HG03064 (cell line): ENCODE measurements around the gene PPP5C.
"Not testable (repeated sequence)": the region's sequence is repeated elsewhere in the genome, so short reads cannot be mapped to it uniquely, and the experiment has no call there.

Experiments used
- ATAC-seq: cut with Tn5 transposase; IDR thresholded peaks from one replicate; pipeline ENCODE4 v1.9.1; 2021; ENCODE audit warnings: low read depth; ENCODE audit not compliant: unreplicated experiment

The PPP5C gene, protein sequence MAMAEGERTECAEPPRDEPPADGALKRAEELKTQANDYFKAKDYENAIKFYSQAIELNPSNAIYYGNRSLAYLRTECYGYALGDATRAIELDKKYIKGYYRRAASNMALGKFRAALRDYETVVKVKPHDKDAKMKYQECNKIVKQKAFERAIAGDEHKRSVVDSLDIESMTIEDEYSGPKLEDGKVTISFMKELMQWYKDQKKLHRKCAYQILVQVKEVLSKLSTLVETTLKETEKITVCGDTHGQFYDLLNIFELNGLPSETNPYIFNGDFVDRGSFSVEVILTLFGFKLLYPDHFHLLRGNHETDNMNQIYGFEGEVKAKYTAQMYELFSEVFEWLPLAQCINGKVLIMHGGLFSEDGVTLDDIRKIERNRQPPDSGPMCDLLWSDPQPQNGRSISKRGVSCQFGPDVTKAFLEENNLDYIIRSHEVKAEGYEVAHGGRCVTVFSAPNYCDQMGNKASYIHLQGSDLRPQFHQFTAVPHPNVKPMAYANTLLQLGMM

DNA sequence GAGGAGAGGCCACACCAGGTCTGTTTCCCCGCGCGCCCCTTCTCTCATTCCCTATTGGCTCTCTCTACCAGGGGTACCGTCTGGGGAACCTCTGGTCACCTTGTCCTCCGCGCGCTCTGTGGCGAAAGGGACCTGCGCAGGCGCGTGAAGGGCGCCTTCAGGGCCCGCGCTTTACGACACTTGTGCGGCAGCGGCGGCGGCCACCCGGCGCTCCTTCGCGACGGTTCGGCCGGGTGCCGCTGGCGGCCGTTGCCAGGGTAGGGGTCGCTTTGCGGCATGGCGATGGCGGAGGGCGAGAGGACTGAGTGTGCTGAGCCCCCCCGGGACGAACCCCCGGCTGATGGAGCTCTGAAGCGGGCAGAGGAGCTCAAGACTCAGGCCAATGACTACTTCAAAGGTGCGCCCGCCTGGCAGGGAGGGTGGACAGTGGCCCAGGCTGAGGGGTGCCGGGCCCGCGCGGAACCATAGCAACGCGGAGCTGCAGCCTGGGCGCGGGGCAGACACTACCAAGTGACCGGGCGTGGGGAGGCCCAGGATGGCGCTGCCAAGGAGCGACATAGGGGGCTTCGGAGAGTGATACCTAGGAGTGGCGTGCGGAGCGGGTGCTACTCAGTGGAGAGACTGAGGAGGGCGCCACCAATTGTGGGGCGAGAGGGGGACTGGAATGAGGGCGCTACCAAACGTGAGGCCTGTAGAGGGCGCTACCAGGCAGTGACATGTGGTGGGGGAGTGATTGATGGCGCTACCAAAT lies at the start of gene PPP5C:
Gene PPP5C (plus strand): TSS at position 267 of the 751 bp plus-strand sequence. CDS start 10 bp downstream, at position 277.
- no peak for ATAC-seq

DNA sequence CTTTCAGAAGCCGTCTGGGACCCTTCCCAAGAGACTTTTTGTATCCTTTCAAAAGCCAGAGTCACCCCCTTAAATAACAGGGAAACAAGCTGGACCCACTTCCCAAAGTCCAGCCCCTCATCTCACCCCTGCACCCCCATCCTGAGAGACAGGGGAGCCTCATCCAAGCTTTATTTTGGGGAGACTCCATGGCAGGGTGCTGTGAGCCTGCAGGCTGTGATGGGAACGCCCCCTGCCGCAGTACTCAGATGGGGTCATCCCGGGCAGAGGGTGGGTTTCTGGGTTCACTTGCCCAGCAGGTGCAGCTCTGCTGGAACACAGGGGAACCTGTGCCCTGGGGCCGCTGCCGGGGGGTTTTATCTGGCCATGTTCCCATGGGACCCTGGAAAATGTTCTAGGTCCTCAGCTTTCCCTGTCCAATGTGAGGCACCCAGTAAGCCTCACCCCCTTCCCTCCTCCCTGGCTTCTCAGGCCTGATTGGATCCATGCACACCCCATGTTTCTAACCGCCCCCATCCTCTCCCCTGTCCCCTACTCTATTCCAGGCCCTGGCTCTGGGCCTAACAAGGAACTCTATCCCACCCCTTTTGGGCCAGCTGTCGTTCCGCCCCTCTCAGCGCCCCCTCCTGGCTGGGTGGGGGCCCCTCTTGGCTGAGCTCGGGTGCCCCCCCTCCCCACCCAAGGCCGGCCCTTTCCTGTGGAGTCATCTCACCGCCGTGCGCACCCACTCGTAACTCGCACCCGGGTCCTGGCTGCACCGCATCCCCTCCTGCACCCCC lies 49.0 kb upstream of the PPP5C start:
- no peak for ATAC-seq

DNA sequence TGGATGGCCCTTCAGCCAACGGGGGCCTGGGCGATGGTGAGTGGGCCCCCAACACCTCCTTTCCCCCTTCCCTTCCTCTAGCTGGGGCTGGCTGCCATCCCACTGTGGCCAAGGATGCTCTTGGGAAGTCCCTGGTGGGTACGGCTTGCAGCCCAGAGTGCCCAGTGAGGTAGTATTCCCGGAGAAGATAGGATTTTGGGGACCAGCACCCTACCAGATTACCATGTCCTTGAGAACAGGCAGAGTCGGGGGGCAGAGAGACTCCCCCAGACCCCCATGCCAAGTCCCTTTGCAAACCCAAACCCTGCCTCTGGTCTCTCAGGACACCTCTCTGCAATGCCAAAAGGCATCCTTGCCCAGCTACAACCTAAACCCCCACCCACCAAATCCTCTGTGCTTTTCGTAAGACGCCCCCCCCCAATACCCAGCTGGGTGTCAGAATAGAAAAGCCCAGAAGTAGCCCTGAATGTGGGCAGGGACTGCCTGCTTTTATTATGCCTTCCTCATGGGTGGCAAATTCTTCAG lies 48.3 kb upstream of the PPP5C start:
- no peak for ATAC-seq

DNA sequence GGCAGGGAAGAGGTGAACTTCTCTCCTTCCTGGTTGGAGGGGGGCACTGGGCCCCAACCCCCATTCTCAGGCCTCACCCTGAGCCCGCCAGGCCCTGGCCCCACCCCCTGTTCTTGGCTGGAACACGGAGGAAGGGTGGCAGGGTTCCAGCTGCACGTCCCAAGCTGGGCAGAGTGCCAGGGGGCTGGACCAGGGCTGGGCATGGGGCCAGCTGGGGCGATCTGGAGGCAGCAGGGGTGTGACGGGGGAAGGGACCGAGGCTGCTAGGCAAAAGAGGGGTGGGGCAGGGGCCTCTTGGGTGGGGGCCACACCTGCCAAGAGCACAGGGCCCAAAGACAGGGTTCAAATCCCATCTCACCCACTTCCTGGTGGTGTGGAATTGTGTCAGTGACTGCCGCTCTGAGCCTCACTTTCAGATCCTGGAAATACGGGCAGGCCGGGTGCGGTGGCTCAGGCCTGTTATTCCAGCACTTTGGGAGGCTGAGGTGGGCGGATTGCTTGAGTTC lies 47.8 kb upstream of the PPP5C start:
- ATAC-seq = no peak

DNA sequence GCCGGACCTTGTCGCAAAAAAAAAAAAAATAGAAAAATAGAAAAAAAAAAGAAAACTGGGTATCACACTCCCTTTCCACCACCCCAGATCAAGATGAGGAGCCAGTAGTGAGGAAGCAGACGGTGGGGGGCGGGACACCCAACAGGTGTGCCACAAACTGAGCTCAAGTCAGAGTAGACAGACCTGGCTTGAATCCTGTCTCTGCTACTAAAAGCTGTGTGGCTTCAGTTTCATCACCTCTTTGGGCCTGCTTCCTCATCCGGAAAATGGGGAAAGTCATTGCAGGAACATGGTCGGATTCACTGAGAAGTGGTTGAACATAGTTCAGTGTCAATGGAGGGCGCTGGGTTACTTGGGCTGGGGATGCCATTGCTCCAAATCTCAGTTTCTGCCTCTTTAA lies 47.2 kb upstream of the PPP5C start:
- ATAC-seq = no peak

DNA sequence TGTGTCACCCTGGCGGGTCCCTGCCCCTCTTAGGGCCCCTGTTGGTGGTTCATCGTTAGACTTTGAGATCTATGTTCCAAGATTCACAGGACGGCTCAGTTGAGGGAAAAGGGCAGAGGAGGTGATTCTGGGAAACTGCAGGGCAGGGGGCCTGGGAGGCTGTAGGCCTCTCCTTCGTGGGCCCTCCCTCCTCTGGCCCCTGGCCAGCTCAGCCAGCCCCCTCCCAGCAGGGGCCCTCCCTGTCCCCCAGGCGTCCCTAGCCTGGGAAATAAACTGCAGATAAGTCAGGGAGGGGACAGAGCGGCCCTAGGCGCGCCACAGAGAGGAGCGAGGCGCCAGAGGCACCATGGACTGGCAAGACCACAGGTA lies 43.6 kb upstream of the PPP5C start:
- ATAC-seq = no peak

DNA sequence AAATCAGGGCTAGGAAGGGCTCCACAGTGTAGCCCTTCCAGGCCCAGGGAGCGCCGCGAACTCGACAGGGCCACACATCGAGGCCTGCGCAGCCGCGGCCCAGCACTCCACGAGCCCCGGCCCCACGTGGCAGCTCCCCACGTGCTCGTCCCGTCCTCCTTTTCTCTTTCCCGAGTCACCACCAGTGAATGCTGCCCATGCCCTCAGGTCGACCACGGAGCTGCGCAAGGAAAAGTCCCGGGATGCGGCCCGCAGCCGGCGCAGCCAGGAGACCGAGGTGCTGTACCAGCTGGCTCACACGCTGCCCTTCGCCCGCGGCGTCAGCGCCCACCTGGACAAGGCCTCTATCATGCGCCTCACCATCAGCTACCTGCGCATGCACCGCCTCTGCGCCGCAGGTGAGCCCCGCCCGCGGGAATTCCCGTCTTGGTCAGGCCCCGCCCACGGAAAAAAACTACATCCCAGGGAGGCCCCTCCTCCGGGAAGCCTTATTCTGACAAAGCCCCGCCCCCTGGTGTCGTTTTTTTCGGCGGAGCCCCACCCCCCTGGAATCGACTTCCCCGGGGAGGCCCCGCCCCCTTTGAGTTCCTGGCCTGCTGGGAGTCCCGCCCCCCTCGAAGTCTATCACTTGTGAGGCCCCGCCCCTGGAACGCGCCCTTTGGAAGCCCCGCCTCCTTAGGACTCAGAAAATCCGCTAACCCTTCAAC lies 43.0 kb upstream of the PPP5C start:
- no peak for ATAC-seq

DNA sequence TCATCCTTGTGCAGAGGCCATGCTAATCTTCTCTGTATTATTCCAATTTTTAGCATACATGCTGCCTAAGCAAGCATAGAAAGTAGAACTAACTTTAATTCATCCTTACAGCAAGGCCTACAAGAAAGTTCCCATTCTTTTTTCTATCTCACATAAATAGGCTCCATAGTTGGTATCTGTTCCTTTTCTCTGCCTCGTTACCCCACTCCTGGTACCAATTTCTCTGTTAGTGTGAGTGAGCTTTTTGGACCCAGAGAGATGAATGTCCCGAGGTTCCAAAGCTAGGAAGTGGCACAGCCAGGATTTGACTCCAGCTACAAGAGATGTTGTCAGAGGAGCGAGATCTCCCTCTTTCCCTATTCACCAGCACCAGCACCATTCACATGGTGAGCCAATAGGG lies 40.4 kb upstream of the PPP5C start:
- no peak for ATAC-seq

DNA sequence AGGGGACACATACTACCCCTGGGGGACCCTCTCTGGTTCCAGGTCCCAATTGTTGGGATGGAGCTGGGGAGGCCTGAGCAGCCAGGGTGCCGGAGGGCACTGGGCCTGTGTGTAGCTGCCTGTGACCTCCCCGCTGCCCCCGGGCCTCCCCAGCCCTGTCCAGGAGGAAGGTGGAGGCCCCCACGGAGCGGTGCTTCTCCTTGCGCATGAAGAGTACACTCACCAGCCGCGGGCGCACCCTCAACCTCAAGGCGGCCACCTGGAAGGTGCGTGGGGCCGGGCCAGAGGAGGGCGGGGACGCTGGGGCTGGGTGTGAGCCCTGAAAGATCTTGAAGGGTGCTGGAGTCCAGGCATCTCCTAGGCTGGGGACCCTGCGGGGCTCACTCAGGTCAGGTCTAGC lies 38.4 kb upstream of the PPP5C start:
- ATAC-seq = no peak

DNA sequence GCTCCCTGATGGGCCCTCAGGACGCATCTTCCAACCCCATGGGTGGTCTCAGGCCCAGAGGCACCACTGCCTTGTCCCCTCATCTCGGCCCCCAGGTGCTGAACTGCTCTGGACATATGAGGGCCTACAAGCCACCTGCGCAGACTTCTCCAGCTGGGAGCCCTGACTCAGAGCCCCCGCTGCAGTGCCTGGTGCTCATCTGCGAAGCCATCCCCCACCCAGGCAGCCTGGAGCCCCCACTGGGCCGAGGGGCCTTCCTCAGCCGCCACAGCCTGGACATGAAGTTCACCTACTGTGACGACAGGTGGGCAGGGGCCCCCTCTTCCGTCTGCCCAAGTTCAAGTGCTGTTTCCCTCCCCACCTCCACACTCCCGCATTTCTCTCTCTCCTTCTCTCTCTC lies 37.8 kb upstream of the PPP5C start:
- no peak for ATAC-seq

DNA sequence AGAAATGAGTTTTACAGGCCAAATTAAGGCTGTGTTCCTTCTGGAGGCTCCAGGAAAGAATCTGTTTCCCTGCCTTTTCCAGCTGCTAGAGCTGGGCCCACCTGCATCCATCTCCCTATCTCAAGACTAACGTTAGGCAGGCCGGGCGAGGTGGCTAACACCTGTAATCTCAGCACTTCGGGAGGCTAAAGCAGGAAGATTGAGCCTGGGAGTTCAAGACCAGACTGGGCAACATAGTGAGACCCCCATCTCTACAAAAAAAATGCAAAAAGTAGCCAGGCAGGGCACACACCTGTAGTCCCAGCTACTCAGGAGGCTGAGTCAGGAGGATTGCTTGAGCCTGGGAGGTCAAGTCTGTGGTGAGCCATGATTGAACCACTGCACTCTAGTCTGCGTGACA lies 35.4 kb upstream of the PPP5C start:
- ATAC-seq = no peak

DNA sequence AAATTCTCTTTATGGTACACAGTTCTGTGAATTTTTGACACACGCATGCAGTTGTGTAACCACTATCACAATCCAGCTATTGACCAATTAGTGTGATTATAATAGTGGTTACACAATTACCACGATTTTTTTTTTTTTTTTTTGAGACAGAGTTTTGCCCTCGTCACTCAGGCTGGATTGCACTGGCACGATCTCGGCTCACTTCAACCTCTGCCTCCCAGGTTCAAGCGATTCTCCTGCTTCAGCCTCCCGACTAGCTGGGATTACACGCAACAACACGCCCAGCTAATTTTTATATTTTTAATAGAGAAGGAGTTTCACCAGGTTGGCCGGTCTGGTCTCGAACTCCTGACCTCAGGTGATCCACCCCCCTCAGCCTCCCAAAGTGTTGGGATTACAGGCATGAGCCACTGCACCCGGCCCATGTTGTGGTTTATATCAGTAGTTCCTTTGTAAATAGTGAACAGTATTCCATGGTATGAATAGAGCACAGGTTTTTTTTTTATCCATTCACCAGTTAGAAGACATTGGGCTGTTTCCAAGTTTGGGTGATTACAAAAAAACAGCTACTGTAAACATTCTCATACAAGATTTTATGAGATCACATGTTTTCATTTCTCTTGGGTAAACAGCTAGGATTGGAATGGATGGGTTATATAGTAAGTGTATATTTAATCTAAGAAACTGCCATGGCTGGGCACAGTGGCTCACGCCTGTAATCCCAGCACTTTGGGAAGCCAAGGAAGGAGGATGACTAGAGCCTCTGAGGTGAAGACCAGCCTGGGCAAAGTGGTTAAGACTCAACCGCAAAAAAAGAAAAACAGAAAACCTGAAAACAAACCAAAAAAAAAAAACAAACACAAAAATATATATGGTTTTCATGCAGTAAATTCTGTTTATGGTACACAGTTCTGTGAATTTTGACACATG lies 33.1 kb upstream of the PPP5C start:
- not testable (repeated sequence) for ATAC-seq

DNA sequence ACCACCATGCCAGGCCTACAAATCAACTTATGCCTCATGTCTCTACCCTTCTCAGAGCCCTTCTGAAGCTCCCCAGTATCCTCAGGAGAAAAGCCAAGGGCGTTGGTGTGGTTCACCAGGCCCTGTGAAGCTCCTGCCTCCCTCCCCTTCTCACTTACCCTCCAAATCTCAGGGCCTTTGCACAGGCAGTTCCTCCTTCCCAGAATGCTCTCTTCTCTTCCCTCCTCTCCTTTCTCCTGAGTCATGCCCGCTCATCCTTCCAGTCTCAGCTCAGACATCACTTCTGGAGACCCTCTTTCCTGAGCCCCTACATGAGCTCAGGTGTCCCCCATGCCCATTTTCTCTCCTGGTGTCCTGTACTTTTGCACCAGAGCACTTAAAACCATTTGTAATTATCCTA lies 29.5 kb upstream of the PPP5C start:
- ATAC-seq = no peak

DNA sequence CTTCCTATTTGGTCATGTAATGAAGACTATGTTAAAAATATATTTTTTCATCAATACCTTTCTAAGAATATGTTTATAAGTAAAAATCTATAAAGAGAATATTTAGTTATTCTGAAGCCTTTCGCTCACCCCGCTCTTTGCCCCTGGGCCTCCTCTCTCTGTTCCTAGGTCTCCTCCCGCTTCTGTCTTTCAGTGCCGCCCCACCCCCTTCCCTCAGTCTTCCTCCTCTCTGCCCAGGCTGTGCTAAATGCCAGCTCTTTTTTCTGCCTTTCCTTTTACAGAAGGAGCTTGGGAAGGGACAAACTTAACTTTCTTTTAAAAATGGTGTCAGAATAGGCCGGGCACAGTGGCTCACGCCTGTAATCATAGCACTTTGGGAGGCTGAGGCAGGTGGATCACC lies 27.3 kb upstream of the PPP5C start:
- ATAC-seq = no peak

DNA sequence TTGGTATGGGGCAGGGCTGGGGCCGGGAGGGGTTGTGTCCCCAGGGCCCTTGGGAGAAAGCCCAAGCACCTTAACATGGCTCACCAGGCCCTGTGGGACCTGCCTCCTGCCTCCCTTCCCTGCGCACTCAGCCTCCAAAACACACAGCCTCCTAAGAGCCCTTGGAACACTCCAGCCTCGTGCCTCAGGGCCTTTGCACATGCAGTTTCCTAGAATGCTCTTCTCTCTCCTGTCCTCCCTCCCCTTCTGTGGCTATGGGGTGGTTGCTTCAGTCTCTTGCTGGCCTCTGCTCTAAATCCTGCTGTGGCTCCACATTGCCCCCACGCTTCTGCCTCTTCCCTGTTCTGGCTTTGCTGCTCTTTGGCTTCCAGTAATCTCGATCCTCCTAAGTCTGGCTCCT lies 26.3 kb upstream of the PPP5C start:
- no peak for ATAC-seq

DNA sequence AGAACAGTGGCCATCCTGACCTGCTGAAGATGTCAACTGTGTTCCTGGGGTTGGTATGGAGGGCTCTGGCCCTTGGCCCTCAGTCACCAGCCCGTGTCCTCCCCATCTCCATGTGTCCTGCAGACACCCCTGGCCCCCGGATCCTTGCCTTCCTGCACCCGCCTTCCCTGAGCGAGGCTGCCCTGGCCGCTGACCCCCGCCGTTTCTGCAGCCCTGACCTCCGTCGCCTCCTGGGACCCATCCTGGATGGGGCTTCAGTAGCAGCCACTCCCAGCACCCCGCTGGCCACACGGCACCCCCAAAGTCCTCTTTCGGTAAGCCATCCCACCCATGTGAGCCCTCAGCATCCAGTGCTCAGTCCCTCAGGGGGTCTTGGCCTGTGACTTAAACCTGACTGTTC lies 25.2 kb upstream of the PPP5C start:
- no peak for ATAC-seq

DNA sequence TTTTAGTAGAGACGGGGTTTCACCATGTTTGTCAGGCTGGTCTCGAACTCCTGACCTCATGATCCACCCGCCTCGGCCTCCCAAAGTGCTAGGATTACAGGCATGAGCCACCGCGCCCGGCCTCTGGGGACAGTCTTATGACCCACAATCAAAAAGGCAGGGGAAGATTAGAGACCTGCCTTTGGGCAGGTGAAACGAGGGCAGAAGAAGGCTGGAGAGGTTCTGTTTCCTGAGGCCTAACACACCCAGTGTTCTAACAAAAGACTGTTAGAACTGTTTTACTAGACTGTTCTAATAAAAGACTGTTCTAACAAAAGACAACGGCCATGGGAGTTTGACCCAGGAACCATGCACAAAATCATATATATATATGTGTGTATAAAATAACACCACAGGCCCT lies 23.7 kb upstream of the PPP5C start:
- not testable (repeated sequence) for ATAC-seq

DNA sequence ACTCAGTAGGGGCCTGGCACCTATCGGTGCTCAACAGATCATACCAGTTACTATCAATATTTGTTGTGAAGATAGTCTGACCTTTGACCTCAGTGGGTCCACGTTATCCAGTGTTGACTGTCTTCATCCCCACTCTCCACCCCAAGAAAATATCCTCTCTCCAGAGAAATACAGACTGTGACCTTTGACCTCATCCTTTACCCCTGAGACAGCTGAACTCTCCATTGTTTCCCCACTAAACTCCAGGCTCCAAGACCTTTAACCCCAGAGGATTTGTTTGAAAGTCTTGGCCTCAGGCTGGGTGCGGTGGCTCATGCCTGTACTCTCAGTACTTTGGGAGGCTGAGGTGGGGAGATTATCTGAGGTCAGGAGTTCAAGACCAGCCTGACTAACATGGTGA lies 22.6 kb upstream of the PPP5C start:
- no peak for ATAC-seq

DNA sequence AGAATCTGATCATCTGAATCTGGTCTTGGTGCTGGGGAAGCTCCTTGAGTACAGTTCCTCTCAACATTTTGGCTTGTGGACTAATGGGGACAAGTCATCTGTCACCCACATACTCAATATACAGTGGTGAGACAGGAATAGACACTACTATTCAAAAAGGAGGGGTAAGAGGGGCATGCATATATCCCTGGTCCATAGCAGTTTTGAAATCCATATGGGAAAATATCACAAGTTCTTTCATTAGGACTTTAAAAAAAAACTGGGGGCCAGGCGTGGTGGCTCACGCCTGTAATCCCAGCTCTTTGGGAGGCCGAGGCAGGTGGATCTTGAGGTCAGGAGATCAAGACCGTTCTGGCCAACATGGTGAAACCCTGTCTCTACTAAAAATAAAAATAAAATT lies 20.3 kb upstream of the PPP5C start:
- no peak for ATAC-seq
